GM23338 (cell line): Measurements from ENCODE around the gene HOXA5.

Experiments used
- CREB1 ChIP-seq: fragments of 250-450 bp; sonication (Bioruptor Pico); IDR thresholded peaks from 2 replicates; pipeline ENCODE4 v1.5.0; 2020; ENCODE audit warnings: low read depth, mild to moderate bottlenecking, moderate library complexity
- CTCF ChIP-seq, 2 experiments: fragments of 200-600 bp in 1 of 2; sonication (generic) in 1 of 2; conservative IDR thresholded peaks; 2 replicates each; pipeline versions ENCODE4 v1.5.1 to v1.6.1; 2016 to 2017; ENCODE audit warnings: antibody characterized with exemption in 2 of 2, low read depth in 2 of 2, mild to moderate bottlenecking in 2 of 2, moderate library complexity in 1 of 2
- ETS1 ChIP-seq: IDR thresholded peaks from 2 replicates; pipeline ENCODE4 v1.6.1; 2016; ENCODE audit warnings: antibody characterized with exemption
- EZH2 ChIP-seq: fragments of 200-600 bp; sonication (generic); IDR thresholded peaks from one replicate; pipeline ENCODE4 v1.8.0; 2017; ENCODE audit warnings: antibody characterized with exemption, mild to moderate bottlenecking, low read depth; ENCODE audit not compliant: unreplicated experiment
- EZH2phosphoT487 ChIP-seq: fragments of 200-600 bp; sonication (generic); IDR thresholded peaks from one replicate; pipeline ENCODE4 v1.8.1; 2018; ENCODE audit warnings: antibody characterized with exemption; ENCODE audit not compliant: unreplicated experiment
- JUNB ChIP-seq: IDR thresholded peaks from one replicate; pipeline ENCODE4 v1.6.1; 2016; ENCODE audit warnings: antibody characterized with exemption; ENCODE audit not compliant: unreplicated experiment
- NANOG ChIP-seq: IDR thresholded peaks from 2 replicates; pipeline ENCODE4 v1.6.1; 2016; ENCODE audit warnings: antibody characterized with exemption, borderline replicate concordance
- POLR2AphosphoS5 ChIP-seq: IDR thresholded peaks from 2 replicates; pipeline ENCODE4 v1.6.1; 2016; ENCODE audit warnings: antibody characterized with exemption, low read depth
- REST ChIP-seq: IDR thresholded peaks from one replicate; pipeline ENCODE4 v1.6.1; 2018; ENCODE audit warnings: antibody characterized with exemption; ENCODE audit not compliant: unreplicated experiment
- STAT1 ChIP-seq: IDR thresholded peaks from one replicate; pipeline ENCODE4 v1.6.1; 2016; ENCODE audit warnings: antibody characterized with exemption; ENCODE audit not compliant: unreplicated experiment
- ZNF114 ChIP-seq: fragments of 250-450 bp; sonication (Bioruptor Pico); IDR thresholded peaks from 2 replicates; pipeline ENCODE4 v1.5.0; 2020; ENCODE audit warnings: mild to moderate bottlenecking, moderate library complexity
- ZNF331 ChIP-seq: fragments of 250-450 bp; sonication (Bioruptor Pico); IDR thresholded peaks from 2 replicates; pipeline ENCODE4 v1.5.0; 2020; ENCODE audit warnings: low read depth, mild to moderate bottlenecking, moderate library complexity
- TF ChIP-seq, protein P1 (sequence below): fragments of 250-450 bp; sonication (Bioruptor Pico); IDR thresholded peaks from 2 replicates; pipeline ENCODE4 v1.5.0; 2020; ENCODE audit warnings: mild to moderate bottlenecking, moderate library complexity

DNA sequence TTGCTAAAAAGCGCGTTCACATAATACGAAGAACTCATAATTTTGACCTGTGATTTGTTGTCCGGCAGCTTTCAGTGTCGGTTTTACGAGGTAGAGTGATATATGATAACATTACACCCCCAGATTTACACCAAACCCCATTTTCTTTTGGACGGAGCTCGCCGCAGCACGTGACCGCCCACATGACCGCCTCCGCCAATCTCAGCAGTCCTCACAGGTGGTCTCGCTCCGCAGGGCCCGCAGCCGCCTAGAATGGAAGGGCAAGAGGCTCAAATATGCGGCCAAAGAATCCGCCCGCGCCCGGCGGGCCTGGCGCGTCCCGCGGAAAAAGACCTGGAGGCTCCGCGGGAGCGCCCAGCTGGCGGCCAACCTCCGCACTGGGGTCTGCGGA, 13.0 kb upstream of the HOXA5 start, which contains the start of gene HOXA7:
- TF ChIP-seq CTCF (conservative IDR thresholded peaks at IDR 0.05; ENCODE audit: low read depth in 2 of 2) (no peak), REST (no peak), EZH2 (no peak), ETS1 (no peak), CREB1 (CRISPR knock-in tag) (no peak), NANOG (no peak), EZH2phosphoT487 (no peak), POLR2AphosphoS5 (no peak), ZNF114 (no peak), STAT1 (no peak), JUNB (no peak), ZNF331 (CRISPR knock-in tag) (no peak)
- TF ChIP-seq, protein P1, sequence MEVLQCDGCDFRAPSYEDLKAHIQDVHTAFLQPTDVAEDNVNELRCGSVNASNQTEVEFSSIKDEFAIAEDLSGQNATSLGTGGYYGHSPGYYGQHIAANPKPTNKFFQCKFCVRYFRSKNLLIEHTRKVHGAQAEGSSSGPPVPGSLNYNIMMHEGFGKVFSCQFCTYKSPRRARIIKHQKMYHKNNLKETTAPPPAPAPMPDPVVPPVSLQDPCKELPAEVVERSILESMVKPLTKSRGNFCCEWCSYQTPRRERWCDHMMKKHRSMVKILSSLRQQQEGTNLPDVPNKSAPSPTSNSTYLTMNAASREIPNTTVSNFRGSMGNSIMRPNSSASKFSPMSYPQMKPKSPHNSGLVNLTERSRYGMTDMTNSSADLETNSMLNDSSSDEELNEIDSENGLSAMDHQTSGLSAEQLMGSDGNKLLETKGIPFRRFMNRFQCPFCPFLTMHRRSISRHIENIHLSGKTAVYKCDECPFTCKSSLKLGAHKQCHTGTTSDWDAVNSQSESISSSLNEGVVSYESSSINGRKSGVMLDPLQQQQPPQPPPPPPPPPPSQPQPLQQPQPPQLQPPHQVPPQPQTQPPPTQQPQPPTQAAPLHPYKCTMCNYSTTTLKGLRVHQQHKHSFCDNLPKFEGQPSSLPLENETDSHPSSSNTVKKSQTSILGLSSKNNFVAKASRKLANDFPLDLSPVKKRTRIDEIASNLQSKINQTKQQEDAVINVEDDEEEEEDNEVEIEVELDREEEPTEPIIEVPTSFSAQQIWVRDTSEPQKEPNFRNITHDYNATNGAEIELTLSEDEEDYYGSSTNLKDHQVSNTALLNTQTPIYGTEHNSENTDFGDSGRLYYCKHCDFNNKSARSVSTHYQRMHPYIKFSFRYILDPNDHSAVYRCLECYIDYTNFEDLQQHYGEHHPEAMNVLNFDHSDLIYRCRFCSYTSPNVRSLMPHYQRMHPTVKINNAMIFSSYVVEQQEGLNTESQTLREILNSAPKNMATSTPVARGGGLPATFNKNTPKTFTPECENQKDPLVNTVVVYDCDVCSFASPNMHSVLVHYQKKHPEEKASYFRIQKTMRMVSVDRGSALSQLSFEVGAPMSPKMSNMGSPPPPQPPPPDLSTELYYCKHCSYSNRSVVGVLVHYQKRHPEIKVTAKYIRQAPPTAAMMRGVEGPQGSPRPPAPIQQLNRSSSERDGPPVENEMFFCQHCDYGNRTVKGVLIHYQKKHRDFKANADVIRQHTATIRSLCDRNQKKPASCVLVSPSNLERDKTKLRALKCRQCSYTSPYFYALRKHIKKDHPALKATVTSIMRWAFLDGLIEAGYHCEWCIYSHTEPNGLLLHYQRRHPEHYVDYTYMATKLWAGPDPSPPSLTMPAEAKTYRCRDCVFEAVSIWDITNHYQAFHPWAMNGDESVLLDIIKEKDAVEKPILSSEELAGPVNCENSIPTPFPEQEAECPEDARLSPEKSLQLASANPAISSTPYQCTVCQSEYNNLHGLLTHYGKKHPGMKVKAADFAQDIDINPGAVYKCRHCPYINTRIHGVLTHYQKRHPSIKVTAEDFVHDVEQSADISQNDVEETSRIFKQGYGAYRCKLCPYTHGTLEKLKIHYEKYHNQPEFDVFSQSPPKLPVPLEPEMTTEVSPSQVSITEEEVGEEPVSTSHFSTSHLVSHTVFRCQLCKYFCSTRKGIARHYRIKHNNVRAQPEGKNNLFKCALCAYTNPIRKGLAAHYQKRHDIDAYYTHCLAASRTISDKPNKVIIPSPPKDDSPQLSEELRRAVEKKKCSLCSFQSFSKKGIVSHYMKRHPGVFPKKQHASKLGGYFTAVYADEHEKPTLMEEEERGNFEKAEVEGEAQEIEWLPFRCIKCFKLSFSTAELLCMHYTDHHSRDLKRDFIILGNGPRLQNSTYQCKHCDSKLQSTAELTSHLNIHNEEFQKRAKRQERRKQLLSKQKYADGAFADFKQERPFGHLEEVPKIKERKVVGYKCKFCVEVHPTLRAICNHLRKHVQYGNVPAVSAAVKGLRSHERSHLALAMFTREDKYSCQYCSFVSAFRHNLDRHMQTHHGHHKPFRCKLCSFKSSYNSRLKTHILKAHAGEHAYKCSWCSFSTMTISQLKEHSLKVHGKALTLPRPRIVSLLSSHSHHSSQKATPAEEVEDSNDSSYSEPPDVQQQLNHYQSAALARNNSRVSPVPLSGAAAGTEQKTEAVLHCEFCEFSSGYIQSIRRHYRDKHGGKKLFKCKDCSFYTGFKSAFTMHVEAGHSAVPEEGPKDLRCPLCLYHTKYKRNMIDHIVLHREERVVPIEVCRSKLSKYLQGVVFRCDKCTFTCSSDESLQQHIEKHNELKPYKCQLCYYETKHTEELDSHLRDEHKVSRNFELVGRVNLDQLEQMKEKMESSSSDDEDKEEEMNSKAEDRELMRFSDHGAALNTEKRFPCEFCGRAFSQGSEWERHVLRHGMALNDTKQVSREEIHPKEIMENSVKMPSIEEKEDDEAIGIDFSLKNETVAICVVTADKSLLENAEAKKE (CRISPR knock-in tag), result no peak
